SK-N-SH (cell line): Measurements from ENCODE around the gene ESYT3. TPM values are rescaled to one million over a fixed set of nuclear protein-coding genes. Genes with fewer than 3 reads are reported as not detected.
A peak's percentile ranks its signal among the peaks of the same experiment; 100 is the strongest.

Experiments used
- CTCF ChIA-PET: fragments of 300-600, 350-600 bp; formaldehyde crosslinking; extraction: SDS; loops from one replicate; lab custom pipeline; 2021; lab: Yijun Ruan, JAX
- POLR2A ChIA-PET: fragments of 350-600 bp; sonication (Branson Sonifier 250); formaldehyde crosslinking; extraction: SDS; loops from one replicate; lab custom pipeline; 2020; ENCODE audit warnings: antibody characterized with exemption, inconsistent platforms; lab: Yijun Ruan, JAX
- DNase-seq: peaks from one replicate; pipeline ENCODE4 v3.0.0; 2012
- H2AFZ ChIP-seq: fragments of 200-600 bp; sonication (generic); 2 replicates; pipeline ENCODE4 v1.8.1; 2016; ENCODE audit warnings: antibody characterized with exemption, mild to moderate bottlenecking, low read depth
- H3F3A ChIP-seq: fragments of 200-600 bp; sonication (generic); replicated peaks from 2 replicates; pipeline ENCODE3; 2016; ENCODE audit warnings: antibody characterized with exemption, mild to moderate bottlenecking; ENCODE audit not compliant: insufficient read depth
- H3K27ac ChIP-seq, 2 experiments: fragments of 200-500 bp in 1 of 2; fragments of 200-600 bp in 1 of 2; sonication (Bioruptor generic) in 1 of 2; sonication (generic), shearing (Covaris generic) in 1 of 2; 2 replicates each; pipeline versions ENCODE4 v1.5.1 to v1.6.1; 2014 to 2016; ENCODE audit warnings: low read depth in 2 of 2, inconsistent platforms in 1 of 2, low read length in 1 of 2, mild to moderate bottlenecking in 1 of 2, mixed read lengths in 1 of 2
- H3K27me3 ChIP-seq: fragments of 200-600 bp; sonication (generic), shearing (Covaris generic); 2 replicates; pipeline ENCODE4 v1.6.1; 2016; ENCODE audit warnings: mixed run types; ENCODE audit not compliant: insufficient read depth
- H3K36me3 ChIP-seq, 2 experiments: fragments of 200-500 bp in 1 of 2; fragments of 200-600 bp in 1 of 2; sonication (Bioruptor generic) in 1 of 2; sonication (generic) in 1 of 2; replicated peaks in 1 of 2; 2 replicates each; pipeline versions ENCODE3 to v1.5.1; 2014 to 2016; ENCODE audit warnings: low read length in 1 of 2, mild to moderate bottlenecking in 1 of 2; ENCODE audit not compliant: insufficient read depth in 2 of 2, control insufficient read depth in 1 of 2
- H3K4me1 ChIP-seq, 2 experiments: fragments of 200-500 bp in 1 of 2; fragments of 200-600 bp in 1 of 2; sonication (Bioruptor generic) in 1 of 2; sonication (generic), shearing (Covaris generic) in 1 of 2; 2 replicates each; pipeline versions ENCODE4 v1.5.1 to v1.6.1; 2014 to 2016; ENCODE audit warnings: low read depth in 1 of 2, low read length in 1 of 2, mixed run types in 1 of 2; ENCODE audit not compliant: insufficient read depth in 2 of 2, control insufficient read depth in 1 of 2
- H3K4me2 ChIP-seq: fragments of 200-600 bp; sonication (generic), shearing (Covaris generic); 2 replicates; pipeline ENCODE4 v1.6.1; 2017; ENCODE audit warnings: mixed run types
- H3K4me3 ChIP-seq, 2 experiments: fragments of 200-500 bp in 1 of 2; fragments of 200-600 bp in 1 of 2; sonication (Bioruptor generic) in 1 of 2; sonication (generic), shearing (Covaris generic) in 1 of 2; 2 replicates each; pipeline versions ENCODE4 v1.5.1 to v1.8.1; 2014 to 2016; ENCODE audit warnings: low read depth in 2 of 2, inconsistent platforms in 1 of 2, low read length in 1 of 2, mild to moderate bottlenecking in 1 of 2, mixed read lengths in 1 of 2, moderate library complexity in 1 of 2
- H3K79me2 ChIP-seq: fragments of 200-600 bp; sonication (generic); 2 replicates; pipeline ENCODE4 v1.8.1; 2017; ENCODE audit warnings: mild to moderate bottlenecking; ENCODE audit not compliant: insufficient read depth
- H3K9ac ChIP-seq: fragments of 200-600 bp; sonication (generic); 2 replicates; pipeline ENCODE4 v1.6.1; 2017; ENCODE audit warnings: mixed run types
- H3K9me2 ChIP-seq: fragments of 200-600 bp; sonication (generic); 2 replicates; pipeline ENCODE4 v1.6.1; 2017; ENCODE audit warnings: mixed run types
- H3K9me3 ChIP-seq: fragments of 200-600 bp; sonication (generic); 2 replicates; pipeline ENCODE4 v1.6.1; 2017; ENCODE audit warnings: mixed run types, mild to moderate bottlenecking, moderate library complexity
- H4K20me1 ChIP-seq: fragments of 200-600 bp; sonication (generic); 2 replicates; pipeline ENCODE4 v1.6.1; 2017; ENCODE audit warnings: mild to moderate bottlenecking, mixed run types; ENCODE audit not compliant: insufficient read depth
- CTCF ChIP-seq: fragments of 200-600 bp; sonication (generic); IDR thresholded peaks from 2 replicates; pipeline ENCODE4 v1.6.1; 2017; ENCODE audit warnings: antibody characterized with exemption, mild to moderate bottlenecking, moderate library complexity
- EP300 ChIP-seq, 2 experiments: IDR thresholded peaks; 2 replicates each; pipeline versions ENCODE4 v1.4.0 to v1.6.1; 2012; ENCODE audit warnings: borderline replicate concordance in 1 of 2, low read depth in 1 of 2, low read length in 1 of 2
- EZH2phosphoT487 ChIP-seq: fragments of 200-600 bp; sonication (generic); IDR thresholded peaks from 2 replicates; pipeline ENCODE4 v1.6.1; 2017; ENCODE audit warnings: low read depth, mixed run types, mild to moderate bottlenecking, antibody characterized with exemption, moderate library complexity, borderline replicate concordance
- FOXJ3 ChIP-seq: sonication (generic); formaldehyde crosslinking; IDR thresholded peaks from 2 replicates; pipeline ENCODE4 v1.5.1; 2020; ENCODE audit warnings: mild to moderate bottlenecking, missing genetic modification reagents
- FOXM1 ChIP-seq: IDR thresholded peaks from 2 replicates; pipeline ENCODE4 v1.4.0; 2012; ENCODE audit warnings: low read depth, mild to moderate bottlenecking
- IRF3 ChIP-seq: fragments of 150-350 bp; IDR thresholded peaks from 2 replicates; pipeline ENCODE4 v1.6.1; 2016; ENCODE audit warnings: mild to moderate bottlenecking, low read depth, low read length
- JUND ChIP-seq: IDR thresholded peaks from 2 replicates; pipeline ENCODE4 v1.4.0; 2012
- MEF2A ChIP-seq: IDR thresholded peaks from 2 replicates; pipeline ENCODE4 v1.4.0; 2012; ENCODE audit warnings: low read depth, borderline replicate concordance
- RCOR1 ChIP-seq: fragments of 150-350 bp; IDR thresholded peaks from 2 replicates; pipeline ENCODE4 v1.6.1; 2017; ENCODE audit warnings: antibody characterized with exemption, low read length
- SMC3 ChIP-seq: IDR thresholded peaks from 2 replicates; pipeline ENCODE4 v1.6.1; 2012; ENCODE audit warnings: low read depth, low read length, improper control_type of control experiment
- TAF1 ChIP-seq: IDR thresholded peaks from 2 replicates; pipeline ENCODE4 v1.6.1; 2012; ENCODE audit warnings: low read depth, mild to moderate bottlenecking, low read length, moderate library complexity, borderline replicate concordance
- TCF12 ChIP-seq: IDR thresholded peaks from 2 replicates; pipeline ENCODE4 v1.4.0; 2012
- TEAD4 ChIP-seq: IDR thresholded peaks from 2 replicates; pipeline ENCODE4 v1.4.0; 2012; ENCODE audit warnings: mild to moderate bottlenecking, borderline replicate concordance; ENCODE audit not compliant: insufficient read depth
- WGBS: methylation state at CpG from one replicate; pipeline ENCODE4 v1.1.6; 2017; ENCODE audit warnings: low lambda C conversion rate; 5-methylcytosine and 5-hydroxymethylcytosine counted together
- polyA plus RNA-seq, 3 experiments: library from polyadenylated mRNA; depleted of rRNA; stranded (reverse); fragments of >200 nt; gene quantifications; 2 replicates each; pipeline ENCODE4 v1.2.3, GENCODE V29; 2012
- TF ChIP-seq, protein P1 (sequence below): fragments of 150-350 bp; IDR thresholded peaks from 2 replicates; pipeline ENCODE4 v1.6.1; 2017; ENCODE audit warnings: antibody characterized with exemption, low read length, low read depth, borderline replicate concordance
- TF ChIP-seq, protein P2 (sequence below): IDR thresholded peaks from 2 replicates; pipeline ENCODE4 v1.4.0; 2012; ENCODE audit warnings: low read depth, borderline replicate concordance

ESYT3 gene
- polyA plus RNA-seq, 1 of the 3 experiments (the other 2 are of a cell fraction) = 0.33 TPM

GRCh38 chr3:138434875-138435772, 708 bp downstream of the ESYT3 start:
- H3K27me3 ChIP-seq = peaks cover 11% of the 10 kb centered on the region; the same call in 1 of the 2 replicates
- peaks cover 0 to 10% of the 10 kb centered on the region in 2 experiments; a peak in 1 of 4 replicates for H3K4me1 ChIP-seq
- DNase-seq = peak; percentile 67
- H3K9me2 ChIP-seq = no peaks in the 10 kb centered on the region
- H3K27ac ChIP-seq = no peak overlapping the region
- POLR2A ChIA-PET = no interaction called here
- H2AFZ ChIP-seq = no peak overlapping the region; the same call in 1 of the 2 replicates
- no peaks in the 10 kb centered on the region for H3K36me3 ChIP-seq
- no peaks in the 10 kb centered on the region for H4K20me1 ChIP-seq
- H3K9ac ChIP-seq = no peak overlapping the region
- 42% methylated on average over 45 of the region's 78 CpGs for WGBS
- H3K9me3 ChIP-seq = no peaks in the 10 kb centered on the region
- peak overlapping the region; percentile 47 to 59 for H3K4me3 ChIP-seq
- TF ChIP-seq TAF1 (no peak), IRF3 (no peak), FOXM1 (no peak), SMC3 (no peak), MEF2A (no peak), TEAD4 (no peak), TCF12 (no peak), EP300 (IDR thresholded peaks at IDR 0.05; ENCODE audit: borderline replicate concordance in 1 of 2, low read depth in 1 of 2, low read length in 1 of 2) (no peak), CTCF (no peak), JUND (no peak), RCOR1 (no peak), FOXJ3 (CRISPR knock-in tag) (no peak), EZH2phosphoT487 (no peak)
- TF ChIP-seq, protein P1, sequence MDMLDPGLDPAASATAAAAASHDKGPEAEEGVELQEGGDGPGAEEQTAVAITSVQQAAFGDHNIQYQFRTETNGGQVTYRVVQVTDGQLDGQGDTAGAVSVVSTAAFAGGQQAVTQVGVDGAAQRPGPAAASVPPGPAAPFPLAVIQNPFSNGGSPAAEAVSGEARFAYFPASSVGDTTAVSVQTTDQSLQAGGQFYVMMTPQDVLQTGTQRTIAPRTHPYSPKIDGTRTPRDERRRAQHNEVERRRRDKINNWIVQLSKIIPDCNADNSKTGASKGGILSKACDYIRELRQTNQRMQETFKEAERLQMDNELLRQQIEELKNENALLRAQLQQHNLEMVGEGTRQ = no peak
- TF ChIP-seq, protein P2, sequence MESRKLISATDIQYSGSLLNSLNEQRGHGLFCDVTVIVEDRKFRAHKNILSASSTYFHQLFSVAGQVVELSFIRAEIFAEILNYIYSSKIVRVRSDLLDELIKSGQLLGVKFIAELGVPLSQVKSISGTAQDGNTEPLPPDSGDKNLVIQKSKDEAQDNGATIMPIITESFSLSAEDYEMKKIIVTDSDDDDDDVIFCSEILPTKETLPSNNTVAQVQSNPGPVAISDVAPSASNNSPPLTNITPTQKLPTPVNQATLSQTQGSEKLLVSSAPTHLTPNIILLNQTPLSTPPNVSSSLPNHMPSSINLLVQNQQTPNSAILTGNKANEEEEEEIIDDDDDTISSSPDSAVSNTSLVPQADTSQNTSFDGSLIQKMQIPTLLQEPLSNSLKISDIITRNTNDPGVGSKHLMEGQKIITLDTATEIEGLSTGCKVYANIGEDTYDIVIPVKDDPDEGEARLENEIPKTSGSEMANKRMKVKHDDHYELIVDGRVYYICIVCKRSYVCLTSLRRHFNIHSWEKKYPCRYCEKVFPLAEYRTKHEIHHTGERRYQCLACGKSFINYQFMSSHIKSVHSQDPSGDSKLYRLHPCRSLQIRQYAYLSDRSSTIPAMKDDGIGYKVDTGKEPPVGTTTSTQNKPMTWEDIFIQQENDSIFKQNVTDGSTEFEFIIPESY = no peak
- TF ChIP-seq, all 33 proteins: peak for 0
- Histone ChIP-seq H3F3A (no peaks in the 10 kb centered on the region), H3K79me2 (no peaks in the 10 kb centered on the region), H3K4me2 (peak overlapping the region; percentile 86)
- CTCF ChIA-PET = interaction anchor here (0.7 to 2.5 kb wide), 8 partner anchors 8 to 489 kb away, joined by 3 to 20 read pairs (median 3); no protein-coding TSS in a partner anchor
